ENCODE results near the gene TUBB.
A peak's percentile ranks its signal among the peaks of the same experiment; 100 is the strongest.
"Not testable (repeated sequence)": the region's sequence is repeated elsewhere in the genome, so short reads cannot be mapped to it uniquely, and the experiment has no call there.

The TUBB gene

DNA sequence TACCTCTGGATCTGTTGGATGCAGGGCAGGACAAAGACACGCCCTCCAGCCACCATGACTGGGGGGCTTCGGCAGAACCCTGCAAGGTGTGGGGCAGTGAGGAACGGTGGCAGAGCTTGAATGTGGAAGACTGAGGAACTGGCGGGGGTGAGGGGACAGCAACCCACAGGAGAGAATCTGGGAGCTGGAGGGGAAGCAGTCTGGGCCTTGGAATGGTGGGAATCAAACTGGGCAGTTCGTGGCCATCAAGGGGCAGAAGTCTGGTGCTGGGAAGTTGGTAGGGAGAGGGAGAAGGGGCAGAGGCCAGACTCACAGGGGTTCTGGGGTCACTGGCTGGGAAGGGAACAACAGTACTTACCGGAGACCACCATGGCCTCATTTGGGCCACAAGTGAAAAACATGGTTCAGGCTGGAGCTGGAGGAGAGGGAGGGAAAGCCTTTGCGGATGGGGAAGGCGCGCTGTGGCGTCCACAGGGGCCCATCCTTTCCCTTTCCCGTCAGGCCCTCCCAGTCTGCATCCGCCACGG, 21.7 kb downstream of the TUBB start:
- FAIRE-seq, result no peak

DNA sequence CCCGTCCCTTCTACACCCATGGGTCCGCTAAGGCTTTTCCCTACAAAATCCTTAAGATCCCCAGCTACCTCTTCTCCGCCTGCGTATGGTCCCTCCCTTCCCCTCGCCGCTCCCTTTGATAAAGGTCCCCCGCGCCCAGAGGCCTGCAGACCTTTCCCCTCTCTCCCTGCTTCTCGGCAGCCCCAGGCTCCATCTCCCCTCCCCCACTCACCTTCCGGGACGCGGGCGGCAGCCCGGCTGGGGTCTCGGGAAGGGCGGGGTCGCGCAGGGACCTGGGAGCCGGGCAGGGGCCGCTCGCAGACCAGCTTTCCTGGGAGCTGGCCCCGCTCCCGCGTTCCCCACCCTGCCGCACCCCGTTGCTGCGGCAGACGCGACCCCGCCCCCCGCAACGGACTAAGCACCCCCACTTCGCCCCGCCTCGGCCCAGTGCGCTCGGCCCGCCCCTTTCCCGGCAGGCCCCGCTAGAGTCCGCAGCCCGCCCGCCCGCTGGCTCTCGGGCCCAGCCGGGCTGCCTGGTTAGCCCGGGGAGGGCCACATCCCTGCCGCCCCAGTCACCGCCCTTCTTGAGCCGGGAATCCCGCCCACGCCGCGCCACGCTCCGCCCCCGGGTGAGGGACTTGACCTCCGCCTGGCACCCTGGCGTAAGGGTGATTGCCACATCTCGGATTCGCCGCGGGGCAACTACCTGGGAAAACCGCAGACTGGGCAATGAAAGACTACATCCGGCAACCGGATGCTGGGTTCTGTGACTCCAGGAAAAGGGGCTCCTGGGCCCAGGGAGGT, 22.4 kb downstream of the TUBB start, which contains the start of gene FLOT1:
Gene FLOT1, minus strand, starts transcription at position 372 of the 783 bp plus-strand sequence. CDS start 498 bp downstream, outside the sequence.
- no peak for FAIRE-seq

DNA sequence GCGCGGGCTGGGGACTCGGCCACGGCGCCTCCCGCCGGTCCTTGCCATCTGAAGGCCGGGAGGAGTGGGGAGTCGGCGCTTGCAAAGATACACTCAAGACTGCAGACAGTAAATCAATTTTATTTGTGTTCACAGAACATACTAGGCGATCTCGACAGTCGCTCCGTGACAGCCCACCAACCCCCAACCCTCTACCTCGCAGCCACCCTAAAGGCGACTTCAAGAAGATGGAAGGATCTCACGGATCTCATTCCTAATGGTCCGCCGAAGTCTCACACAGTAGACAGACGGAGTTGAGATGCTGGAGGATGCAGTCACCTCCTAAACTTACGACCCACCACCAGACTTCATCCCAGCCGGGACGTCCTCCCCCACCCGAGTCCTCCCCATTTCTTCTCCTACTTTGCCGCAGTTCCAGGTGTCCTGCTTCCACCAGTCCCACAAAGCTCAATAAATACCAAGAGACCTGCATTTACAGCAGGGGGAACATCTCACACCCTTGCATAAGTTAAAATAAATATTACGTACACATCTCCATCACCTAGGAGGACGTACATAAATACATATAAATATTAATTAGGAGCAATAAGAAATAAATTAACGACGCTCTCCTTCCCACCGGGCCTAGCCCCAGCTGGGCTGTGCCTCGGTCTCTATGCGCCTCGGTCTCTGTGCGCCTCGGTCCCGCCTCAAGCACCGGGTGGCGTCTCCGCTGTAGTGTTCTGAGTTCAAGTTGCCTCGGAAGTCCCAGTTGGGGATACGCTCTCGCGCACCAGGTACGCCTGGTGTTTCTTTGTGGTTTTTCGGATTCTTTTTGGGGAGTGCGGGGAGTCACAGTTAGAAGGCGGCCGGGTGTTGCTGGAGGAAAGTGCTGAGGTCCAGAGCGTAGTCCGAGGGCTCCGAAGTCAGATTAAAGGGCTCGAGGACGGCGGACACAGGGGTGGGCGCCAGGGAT, 23.2 kb downstream of the TUBB start:
- FAIRE-seq, result no peak

DNA sequence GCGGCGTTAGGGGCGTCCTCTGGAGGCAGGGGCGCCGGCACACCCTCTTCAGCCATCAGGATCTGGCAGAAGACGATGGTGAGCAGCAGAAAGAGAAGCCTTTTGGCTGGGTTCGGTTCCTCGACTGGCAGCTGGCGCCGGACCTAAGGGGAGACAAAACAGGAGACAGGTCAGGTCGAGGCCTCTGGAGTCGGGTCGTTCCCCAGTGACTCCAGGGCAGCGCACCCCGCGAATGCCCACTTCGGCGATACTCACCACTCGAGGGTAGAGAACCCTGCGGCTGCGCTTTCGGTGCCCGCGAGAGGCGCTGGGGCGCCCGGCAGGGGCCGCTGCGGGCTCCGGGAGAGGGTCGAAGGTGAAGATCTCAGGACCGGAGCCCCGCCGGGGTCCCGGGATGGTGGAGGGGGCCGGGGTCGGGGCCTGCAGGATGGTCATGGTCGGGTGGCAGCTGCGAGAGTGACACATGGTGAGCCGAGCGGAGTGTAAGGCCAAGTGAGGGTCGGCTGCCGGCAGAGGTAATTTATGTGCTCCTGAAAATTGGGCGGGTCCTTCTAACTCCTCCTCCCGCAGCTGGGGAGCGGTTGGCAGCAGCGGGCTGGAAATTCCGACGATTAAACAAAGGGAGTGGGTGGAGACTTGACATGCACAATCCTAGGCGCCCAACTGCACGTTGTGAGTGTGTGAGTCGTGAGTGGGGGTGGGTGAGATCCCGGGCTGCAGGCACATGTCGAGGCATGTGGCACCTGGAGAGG, 24.1 kb downstream of the TUBB start, which contains the start of gene IER3:
Gene IER3, minus strand, starts transcription at position 494 of the 752 bp plus-strand sequence. Its CDS starts 29 bp downstream, at position 465.
- no peak for FAIRE-seq

DNA sequence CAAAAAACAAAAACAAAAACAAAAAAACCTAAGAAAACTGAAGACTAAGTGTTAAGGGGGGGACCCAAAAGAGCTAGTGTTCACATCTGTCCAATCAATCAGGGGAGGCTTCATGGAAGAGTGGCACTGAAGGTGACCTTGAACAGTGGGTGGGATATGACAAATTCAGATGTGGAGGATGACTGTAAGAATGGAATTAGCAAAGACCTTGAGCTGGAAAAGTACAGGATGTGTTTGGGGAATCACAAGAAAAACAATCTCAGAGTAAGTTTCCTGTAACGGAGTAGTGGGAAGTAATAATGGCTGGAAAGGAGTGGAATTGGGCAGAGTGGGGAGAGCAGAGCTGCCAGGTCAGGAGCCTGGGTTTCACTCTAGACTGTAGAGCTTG, 27.1 kb downstream of the TUBB start:
- no peak for FAIRE-seq

DNA sequence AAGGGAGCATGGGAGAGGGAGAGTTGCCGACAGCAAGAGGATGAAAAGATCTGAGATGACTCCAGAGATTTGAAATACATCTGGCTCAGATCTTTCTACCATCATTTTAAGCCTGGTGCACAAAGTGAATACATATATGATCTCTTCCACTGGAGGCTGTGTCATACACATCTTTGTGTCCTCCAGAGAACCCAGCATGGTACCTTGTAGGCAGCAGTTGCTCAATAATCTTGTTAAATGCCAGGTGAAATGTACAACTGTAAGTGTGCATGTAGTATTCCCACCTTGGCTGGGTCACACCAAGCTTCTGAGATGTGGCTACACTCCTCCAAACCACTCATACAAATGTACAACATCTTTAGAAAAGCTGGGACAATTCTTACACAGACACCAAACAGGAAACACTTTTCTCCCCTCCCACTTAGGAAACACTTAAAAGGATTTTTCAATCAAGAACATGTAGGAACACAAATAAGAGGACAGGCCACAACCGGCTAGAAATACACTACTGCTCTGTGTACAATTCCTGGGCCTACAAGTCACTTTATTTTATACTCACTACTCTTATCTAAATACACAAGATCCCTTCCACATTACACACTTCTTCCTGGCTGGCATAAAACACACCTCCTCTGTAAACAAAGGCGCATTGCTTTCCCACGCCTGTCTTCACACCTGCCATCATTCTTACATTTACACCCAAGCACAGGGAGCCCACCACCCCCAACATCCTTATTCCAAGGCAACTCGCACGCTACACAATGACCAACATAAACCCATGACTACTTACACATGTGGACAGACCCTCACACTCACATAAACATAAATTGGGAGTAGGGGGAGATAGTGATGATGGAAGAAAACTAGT, 28.0 kb downstream of the TUBB start:
- no peak for FAIRE-seq

DNA sequence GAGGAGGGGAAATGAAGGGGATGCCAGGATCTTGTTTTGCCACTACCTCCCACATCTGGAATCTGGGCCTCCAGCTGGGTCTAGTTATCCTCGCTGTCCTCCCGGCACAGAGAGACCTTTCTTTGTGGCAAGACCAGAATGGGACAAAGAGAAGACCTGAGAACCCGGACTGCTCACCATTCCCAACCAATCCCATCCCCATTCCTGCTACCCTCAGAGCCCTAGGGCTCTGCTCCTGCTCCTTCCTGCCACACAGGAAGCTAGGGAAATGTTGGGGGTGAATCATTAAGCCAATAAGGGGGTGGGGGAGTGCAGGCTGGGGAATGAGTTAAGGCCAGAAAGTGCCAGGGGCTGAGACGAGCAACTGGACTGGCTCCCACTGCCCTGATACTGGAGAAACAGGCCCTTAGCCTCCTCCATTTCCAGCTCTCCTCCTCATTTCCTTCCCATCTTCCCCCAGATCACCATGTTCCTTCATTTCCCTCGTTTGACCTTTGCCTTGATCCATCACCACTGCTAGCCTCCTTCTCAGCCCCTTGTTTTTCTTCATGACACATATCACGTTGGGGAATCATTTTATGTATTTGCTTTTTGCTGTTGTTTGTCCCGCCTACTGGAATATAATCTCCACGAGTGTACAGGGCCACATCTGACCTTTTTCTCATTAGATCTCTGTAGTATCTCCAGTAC, 28.8 kb downstream of the TUBB start:
- FAIRE-seq, result no peak

DNA sequence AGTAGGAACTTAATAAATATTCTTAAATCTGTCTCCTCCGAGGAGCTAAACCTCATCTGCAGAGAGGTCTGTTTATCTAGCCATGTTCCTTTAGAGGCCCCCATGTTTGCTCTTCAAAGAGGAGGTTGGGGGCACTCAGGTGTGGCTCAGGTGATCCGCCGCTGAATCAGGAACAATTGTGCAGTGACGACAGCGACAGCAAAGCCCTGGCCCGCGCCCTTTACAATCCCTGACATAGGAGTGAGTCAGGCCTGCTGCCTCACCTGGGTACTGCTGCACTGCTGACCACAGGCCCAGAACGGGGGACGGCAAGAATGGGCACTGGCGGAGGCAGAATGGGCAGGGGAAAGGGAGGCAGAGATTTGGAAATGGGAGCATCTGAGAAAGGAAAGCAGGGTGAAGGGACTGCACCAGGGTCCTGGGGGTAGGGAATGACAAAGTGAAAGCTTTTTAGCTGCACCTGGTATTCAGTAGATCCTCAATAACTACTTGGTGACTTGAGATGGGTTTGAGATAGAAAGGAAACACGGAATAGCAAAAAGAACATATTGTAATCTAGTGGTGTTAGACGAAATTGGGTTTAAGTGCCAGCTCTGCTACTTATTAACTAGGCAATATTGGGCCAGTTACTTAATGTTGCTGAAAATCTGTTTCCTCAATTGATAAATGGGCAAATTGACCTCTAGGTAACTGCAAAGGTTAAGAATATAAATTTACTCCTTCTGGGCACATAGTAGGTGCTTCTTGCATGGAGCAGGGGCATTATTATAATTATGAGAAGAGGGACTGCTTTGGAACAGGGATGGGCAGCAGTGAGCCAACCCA, 29.6 kb downstream of the TUBB start:
- FAIRE-seq, result peak; percentile 45

DNA sequence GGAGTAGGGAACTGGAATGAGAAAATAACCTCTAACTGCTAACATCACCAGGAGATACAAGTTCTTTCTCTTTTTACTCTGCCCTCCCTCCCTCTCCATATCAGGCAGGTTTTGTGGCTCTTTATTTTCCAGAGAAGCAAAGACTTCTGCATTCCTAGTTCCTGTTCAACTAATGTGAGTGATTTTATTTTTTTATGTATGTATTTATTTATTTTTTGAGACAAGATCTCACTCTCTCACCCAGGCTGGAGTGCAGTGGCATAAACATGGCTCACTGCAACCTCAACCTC, 30.2 kb downstream of the TUBB start:
- FAIRE-seq, result no peak

DNA sequence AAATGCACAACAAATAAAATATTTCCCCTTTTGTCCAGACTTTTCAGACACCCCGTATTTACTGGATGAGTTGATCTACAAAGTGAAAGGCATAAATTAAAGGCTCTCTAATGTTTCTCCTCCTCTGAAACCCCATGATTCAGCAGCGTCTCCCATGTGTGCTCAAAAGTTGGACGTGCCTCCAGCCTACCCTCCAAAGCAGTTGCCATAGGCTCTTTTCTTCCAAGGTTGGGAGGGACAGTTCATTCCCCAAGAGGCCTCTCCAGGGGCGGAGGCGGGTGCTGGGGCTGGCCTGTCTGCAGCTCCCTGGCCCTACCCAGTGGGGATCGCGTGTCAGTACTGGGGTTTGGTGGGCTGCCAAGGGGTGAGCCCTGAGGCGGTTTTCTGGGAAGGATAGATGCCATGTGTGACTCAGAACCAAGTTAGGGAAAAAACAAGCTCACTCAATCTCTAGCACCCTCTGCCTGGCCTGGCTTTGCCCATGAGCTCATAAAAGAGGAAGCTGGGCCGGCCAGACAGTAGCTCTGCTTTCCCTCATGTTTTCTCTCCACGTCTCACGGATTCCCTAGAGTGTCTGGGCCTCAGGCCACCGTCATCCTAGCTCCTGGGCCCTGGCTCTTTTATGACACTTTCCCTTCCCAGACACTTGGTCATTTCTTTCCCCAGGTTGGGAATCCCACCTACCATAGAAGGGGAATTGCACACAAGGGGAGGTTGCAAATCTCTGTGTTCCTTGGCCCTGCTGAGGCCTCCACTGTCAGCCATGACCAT, 32.2 kb downstream of the TUBB start:
- FAIRE-seq, result no peak

DNA sequence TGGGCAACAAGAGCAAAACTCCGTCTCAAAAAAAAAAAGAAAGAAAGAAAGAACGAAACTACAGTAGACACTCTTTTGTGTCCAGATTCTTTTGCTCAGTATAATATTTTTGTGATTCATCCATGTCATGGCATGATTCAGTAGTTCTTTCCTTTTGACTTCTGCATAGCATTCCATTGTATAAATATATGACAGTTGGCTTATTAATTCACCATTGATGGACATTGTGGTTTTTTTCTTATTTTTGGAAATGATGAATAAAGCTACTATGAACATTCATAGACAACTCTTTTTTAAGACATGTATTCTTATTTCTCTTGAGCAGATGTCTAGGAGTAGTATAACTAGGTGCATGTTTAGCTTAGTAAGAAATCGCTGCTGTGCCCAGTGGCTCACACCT, 34.5 kb downstream of the TUBB start:
- FAIRE-seq, result no peak

DNA sequence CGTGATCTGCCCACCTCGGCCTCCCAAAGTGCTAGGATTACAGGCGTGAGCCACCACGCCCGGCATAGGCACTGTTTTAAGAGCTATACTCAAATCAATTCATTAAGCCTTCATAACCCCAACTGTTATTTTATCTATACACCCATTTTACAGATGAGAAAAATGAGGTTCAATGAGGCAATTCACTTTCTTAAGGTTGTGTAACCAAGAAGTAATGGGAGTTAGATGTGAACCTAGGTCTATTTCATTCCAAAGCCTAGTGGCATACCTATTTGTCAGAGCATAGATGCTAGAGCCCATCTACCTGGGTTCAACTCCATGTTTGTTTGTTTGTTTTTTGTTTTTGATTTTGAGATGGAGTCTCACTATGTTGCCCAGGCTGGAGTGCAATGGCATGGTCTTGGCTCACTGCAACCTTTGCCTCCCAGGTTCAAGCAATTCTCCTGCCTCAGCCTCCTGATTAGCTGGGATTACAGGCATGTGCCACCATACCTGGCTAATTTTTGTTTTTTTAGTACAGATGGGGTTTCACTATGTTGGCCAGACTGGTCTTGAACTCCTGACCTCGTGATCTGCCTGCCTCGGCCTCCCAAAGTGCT, 36.4 kb downstream of the TUBB start:
- FAIRE-seq, result not testable (repeated sequence)

DNA sequence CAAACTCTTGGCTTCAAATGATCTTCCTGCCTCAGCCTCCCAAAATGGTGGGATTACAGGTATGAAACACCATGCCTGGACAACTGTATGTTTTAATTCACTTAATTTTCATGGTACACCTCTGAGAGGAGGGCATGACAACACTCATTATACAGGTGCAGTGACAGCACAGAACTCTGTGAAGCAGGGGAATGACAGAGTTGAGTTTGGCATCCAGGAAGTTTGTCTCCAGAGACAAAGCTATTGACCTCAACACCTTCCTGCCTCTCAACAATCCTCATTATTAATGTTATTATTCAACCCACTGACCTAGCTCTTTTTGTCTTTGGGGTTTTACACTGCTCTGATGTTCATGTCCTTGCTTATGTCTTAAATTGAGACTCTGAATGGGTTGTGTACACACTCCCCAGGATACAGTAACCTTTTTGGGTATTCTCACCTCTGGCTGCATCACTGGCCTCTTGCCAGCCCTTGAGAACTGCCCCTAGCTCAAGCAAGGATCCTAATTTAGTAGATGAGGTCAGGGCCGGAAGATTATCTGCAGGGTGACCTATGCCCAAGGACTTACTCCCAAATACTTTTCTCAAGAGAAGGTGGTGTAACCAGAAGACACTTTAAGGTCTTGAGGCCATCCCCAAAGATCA, 37.2 kb downstream of the TUBB start:
- no peak for FAIRE-seq

DNA sequence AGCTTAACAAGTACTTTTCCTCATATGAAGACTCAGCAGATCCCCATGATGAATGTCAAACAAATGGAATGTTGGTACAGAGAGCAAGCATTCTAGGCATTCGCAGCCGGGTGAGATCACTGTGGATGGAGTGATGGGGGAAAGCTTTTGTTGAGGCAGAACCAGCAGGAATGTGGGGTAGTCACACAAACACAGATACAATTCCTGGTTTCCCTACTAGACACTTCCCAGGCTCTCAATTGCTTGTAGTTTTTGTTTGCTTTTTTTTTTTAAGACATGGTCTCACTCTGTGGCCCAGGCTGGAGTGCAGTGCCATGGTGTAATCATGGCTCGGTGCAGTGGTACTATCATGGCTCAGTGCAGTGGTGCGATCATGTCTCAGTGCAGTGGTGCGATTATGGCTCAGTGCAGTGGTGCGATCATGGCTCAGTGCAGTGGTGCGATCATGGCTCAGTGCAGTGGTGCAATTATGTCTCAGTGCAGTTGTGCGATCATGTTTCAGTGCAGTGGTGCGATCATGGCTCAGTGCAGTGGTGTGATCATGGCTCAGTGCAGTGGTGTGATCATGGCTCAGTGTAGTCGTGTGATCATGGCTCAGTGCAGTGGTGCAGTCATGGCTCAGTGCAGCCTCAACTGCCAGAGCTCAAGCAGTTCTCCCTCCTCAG, 39.6 kb downstream of the TUBB start:
- no peak for FAIRE-seq

DNA sequence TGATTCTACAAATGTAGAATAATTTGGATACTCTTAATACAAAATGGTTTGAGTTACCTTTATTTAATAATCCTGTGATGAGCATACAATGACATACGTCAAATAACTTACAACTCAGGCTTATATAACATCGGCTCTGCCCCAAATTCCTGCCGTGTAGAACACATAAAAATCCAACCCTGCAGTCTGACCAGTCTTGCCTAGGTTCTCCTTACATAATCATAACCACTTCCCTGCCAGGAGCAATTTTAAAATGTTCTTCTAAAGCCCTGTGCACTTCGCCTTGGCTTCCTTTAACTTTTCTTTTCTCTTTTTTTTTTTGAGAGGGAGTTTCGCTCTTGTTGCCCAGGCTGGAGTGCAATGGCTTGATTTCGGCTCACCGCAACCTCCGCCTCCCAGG, 40.4 kb downstream of the TUBB start:
- no peak for FAIRE-seq

DNA sequence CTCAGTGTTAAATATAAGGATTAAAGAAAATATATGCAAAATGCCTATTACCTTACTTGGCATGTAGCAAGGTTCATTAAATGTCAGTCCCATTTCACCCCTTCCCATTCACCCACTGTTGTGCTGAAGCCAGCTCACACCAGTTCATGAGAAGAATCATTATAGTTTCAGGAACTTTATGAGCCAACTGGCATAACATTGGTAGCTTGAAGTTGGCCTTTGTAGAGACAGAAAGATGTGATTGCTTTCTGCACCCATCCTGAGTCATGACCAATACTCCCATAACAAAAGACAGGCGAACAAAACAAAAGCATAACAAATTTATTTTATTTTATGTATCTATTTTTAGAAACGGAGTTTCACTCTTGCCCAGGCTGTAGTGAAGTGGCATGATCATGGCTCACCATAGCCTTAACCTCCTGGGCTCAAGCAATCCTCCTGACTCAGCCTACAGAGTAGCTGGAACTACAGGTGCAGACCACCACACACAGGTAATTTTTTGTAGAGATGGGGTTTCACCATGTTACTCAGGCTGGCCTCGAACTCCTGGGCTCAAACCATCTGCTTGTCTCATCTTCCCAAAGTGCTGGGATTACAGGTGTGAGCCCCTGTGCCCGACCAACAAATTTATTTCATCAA, 41.8 kb downstream of the TUBB start:
- FAIRE-seq, result no peak

DNA sequence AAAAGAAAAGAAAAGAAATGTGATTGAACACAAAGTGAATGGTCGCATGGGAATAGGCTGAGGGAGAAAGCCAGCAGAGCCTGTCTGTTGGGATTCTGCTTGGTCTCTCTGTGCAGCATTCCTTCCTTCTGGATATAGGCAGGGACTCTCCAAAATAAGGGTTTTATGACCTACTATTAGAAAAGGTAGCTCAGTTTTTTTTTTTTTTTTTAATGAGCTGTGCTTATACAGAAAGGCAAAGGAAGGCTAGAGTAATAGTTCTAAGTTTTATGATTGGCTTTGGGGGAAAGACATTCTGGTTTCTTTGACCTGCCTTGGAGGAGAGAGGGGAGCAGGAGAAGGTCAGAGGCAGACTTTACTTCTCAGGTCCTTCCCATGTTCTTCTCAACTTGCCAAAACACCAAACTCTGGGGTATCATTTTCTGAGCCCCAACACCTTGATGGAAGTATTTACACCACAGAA, 43.0 kb downstream of the TUBB start:
- no peak for FAIRE-seq

All from islet of Langerhans (tissue), 1 donor.